Activated T-helper 2 cell treated with anti-CD3 and anti-CD28 coated beads, Interferon-gamma antibody, Interleukin-2, Interleukin-4, amounts not matched to agents 10 μg/mL and 5 μg/mL and 100 μg/mL, durations not matched to agents 14 hours and 24 hours and 36 hours (primary cell): ENCODE results near the gene CASP2. TPM values are rescaled to one million over a fixed set of nuclear protein-coding genes. Genes with fewer than 3 reads are reported as not detected.
A peak's percentile ranks its signal among the peaks of the same experiment; 100 is the strongest.
"Not testable (repeated sequence)": the region's sequence is repeated elsewhere in the genome, so short reads cannot be mapped to it uniquely, and the experiment has no call there.

Experiments used
- DNase-seq: peaks from one replicate; pipeline ENCODE4 v3.0.0; 2021; ENCODE audit warnings: low spot score
- H3K27ac Mint-ChIP-seq: one replicate; pipeline ENCODE4 v1.8.0; 2021; ENCODE audit warnings: mixed read lengths
- H3K27me3 Mint-ChIP-seq: one replicate; pipeline ENCODE4 v1.8.0; 2021; ENCODE audit warnings: low read depth, mixed read lengths
- H3K36me3 Mint-ChIP-seq: one replicate; pipeline ENCODE4 v1.8.0; 2021; ENCODE audit warnings: low read depth, mixed read lengths
- H3K4me1 Mint-ChIP-seq: one replicate; pipeline ENCODE4 v1.8.0; 2021; ENCODE audit warnings: low read depth, mixed read lengths
- H3K4me3 Mint-ChIP-seq: one replicate; pipeline ENCODE4 v1.8.0; 2021; ENCODE audit warnings: low read depth, mild to moderate bottlenecking, moderate library complexity, mixed read lengths
- H3K9me3 Mint-ChIP-seq: one replicate; pipeline ENCODE4 v1.8.0; 2021; ENCODE audit warnings: mixed read lengths
- intact Hi-C: fragments of 100-400 bp; cut with micrococcal nuclease; formaldehyde crosslinking; loops from one replicate; pipeline ENCODE4 v1.15.1; 2023
- total RNA-seq: library from RNA; stranded (reverse); gene quantifications from 2 replicates; pipeline ENCODE4 v1.2.3, GENCODE V29; 2022

CASP2 gene
- total RNA-seq, 1 donor from 2014 or later = 122 TPM

DNA sequence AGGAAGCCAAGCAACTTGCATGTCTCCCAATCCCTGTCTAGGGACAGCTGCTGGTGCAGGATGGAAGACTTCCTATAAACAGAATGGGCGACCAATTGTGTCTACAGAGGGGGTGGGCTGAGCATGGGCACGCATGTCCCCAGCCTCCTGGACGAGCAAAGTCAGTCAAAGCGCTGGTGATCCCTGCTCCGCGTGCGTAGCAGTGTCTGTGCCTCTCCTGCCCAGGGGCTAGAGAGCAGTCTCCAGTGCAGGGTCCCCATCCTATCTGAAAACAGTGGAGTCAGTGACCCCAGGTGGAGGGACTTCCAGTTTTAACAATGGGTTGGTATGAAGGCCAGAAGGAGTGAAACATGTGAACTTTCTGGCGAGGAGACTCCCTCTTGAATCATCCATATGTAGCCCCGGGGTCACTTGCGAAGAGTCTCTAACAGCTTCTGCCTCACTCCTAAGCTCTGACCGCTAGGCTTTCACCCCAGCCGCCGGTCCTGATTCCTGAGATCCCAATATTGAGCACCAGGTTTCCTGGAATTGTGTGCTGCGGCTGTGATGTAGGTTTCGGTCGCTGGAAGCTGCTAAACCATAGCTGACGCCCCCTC is 714 bp upstream of the CASP2 start:
- Mint-ChIP-seq H3K9me3 (peaks cover 12% of the 10 kb centered on the region), H3K4me3 (peak overlapping the region; percentile 95), H3K27ac (peak overlapping the region; percentile 86), H3K4me1 (peaks cover 47% of the 10 kb centered on the region), H3K27me3 (no peaks in the 10 kb centered on the region), H3K36me3 (peaks cover 45% of the 10 kb centered on the region)
- no peak for DNase-seq
- intact Hi-C loops = loop anchor here (5.0 to 10.0 kb wide), 3 partner anchors 75 to 573 kb away; partner anchors contain the start of gene FAM131B

DNA sequence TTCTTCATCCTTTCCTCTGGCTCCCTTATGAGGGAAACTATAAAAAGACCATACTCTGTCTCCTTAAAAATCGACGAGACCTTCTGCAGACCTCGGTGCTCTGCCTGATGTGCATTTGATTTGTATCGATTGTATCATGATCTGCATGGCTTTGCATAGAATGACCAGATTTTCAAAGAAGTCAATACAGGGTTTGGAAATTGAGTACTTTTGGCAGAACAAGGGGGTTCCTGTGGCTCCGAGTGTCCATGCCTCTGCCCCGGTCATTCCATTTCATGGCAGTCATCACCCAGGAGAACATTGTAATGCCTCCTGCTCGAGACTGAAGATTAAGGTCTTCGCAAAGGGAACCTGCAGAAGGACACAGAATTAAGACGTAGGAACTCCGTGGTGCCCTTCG is 685 bp downstream of the CASP2 start:
- peak overlapping the region; percentile 95 for H3K4me3 Mint-ChIP-seq
- peak overlapping the region; percentile 87 for H3K27ac Mint-ChIP-seq
- H3K27me3 Mint-ChIP-seq = no peaks in the 10 kb centered on the region
- H3K9me3 Mint-ChIP-seq = peaks cover 12% of the 10 kb centered on the region
- peaks cover 45% of the 10 kb centered on the region for H3K4me1 Mint-ChIP-seq
- DNase-seq = no peak
- intact Hi-C loops = loop anchor here (1.0 to 10.0 kb wide), 9 partner anchors 9 to 574 kb away; partner anchors contain the start of genes FAM131B, GSTK1 and ZYX
- peaks cover 57% of the 10 kb centered on the region for H3K36me3 Mint-ChIP-seq

DNA sequence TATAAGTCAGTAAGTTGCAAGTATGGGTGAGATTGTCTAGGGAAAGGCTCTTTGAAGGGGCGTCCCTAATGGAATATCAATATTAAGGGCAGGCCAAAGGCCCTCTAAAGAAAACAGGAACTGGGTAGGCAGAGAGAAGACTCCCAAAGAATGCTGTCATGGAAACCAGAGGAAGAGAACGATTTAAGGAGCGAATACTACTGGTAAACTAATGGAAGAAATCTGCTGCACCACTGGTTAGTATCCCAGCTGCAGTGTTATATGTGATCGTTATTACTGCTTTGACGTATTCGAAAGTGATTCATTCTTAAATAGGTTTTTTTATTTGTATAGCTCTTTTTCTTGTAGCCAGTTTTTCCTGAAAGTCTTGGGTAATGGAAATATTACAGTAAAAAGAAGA is 1.3 kb downstream of the CASP2 start:
- no peaks in the 10 kb centered on the region for H3K27me3 Mint-ChIP-seq
- no peak for DNase-seq
- peak overlapping the region; percentile 95 for H3K4me3 Mint-ChIP-seq
- intact Hi-C loops = loop anchor here (1.0 to 10.0 kb wide), 6 partner anchors 19 to 575 kb away; partner anchors contain the start of gene FAM131B
- peak overlapping the region; percentile 87 for H3K27ac Mint-ChIP-seq
- H3K9me3 Mint-ChIP-seq = peaks cover 12% of the 10 kb centered on the region
- peaks cover 45% of the 10 kb centered on the region for H3K4me1 Mint-ChIP-seq
- peaks cover 63% of the 10 kb centered on the region for H3K36me3 Mint-ChIP-seq

DNA sequence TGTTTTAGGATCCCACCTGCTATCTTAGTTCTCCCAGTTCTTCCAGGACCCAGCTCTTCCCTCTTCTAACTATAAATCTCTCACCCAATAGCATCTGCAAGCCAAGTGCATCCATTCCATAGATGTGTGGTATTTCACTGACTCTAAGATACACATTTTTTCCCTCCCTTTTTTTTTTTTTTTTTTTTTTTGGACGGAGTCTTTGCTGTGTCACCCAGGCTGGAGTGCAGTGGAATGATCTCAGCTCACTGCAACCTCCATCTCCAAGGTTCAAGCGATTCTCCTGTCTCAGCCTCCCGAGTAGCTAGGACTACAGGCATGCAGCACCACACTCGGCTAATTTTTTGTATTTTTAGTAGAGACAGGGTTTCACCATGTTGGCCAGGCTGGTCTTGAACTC is 1.7 kb downstream of the CASP2 start:
- intact Hi-C loops = loop anchor here (1.0 to 10.0 kb wide), 6 partner anchors 19 to 575 kb away; partner anchors contain the start of gene FAM131B
- H3K27me3 Mint-ChIP-seq, DNase-seq: not testable (repeated sequence)
- peaks cover 12% of the 10 kb centered on the region for H3K9me3 Mint-ChIP-seq
- H3K4me3 Mint-ChIP-seq = peak overlapping the region; percentile 95
- peaks cover 48% of the 10 kb centered on the region for H3K4me1 Mint-ChIP-seq
- H3K36me3 Mint-ChIP-seq = peaks cover 67% of the 10 kb centered on the region
- peak overlapping the region; percentile 87 for H3K27ac Mint-ChIP-seq

DNA sequence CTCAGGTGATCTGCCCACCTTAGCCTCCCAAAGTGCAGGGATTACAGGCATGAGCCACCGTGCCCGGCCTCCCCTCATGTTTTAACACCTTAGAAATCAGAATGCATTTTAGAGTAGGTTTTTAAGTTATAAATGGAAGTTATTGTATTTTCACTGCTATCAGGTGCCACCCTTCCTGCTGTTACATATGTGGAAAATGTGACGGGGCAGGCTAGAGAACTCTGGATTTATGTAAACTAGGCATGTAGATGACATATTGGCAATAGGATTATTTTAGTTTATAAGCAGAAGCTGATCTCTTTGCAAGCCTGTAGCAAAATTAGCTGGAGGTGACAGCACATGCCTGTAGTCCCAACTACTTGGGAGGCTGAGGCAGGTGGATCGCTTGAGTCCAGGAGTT is 2.1 kb downstream of the CASP2 start:
- Mint-ChIP-seq H3K4me1 (peaks cover 51% of the 10 kb centered on the region), H3K36me3 (peaks cover 71% of the 10 kb centered on the region), H3K4me3 (peak overlapping the region; percentile 95), H3K27me3 (no peaks in the 10 kb centered on the region), H3K27ac (peak overlapping the region; percentile 87), H3K9me3 (peaks cover 12% of the 10 kb centered on the region)
- no peak for DNase-seq
- intact Hi-C loops = no loop called here

DNA sequence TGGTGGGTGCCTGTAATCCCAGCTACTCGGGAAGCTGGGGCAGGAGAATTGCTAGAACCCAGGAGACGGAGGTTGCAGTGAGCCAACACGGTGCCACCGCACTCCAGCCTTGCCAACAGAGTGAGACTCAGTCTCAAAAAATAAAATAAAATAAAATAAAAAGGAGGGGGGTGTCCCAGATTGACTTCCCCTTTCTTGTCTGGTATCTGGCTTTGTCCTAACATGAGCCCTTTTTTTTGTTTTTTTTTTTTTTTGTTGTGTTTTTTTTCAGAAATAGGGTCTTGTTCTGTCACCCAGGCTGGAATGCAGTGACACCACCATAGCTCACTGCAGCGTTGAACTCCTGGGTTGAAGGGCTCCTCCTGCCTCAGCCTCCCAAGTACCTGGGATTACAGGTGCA is 4.7 kb downstream of the CASP2 start:
- Mint-ChIP-seq H3K36me3 (peaks cover 87% of the 10 kb centered on the region), H3K4me1 (peaks cover 56% of the 10 kb centered on the region), H3K27me3 (no peaks in the 10 kb centered on the region), H3K27ac (no peak overlapping the region), H3K4me3 (no peak overlapping the region), H3K9me3 (peaks cover 1% of the 10 kb centered on the region)
- intact Hi-C loops = no loop called here
- DNase-seq = no peak

DNA sequence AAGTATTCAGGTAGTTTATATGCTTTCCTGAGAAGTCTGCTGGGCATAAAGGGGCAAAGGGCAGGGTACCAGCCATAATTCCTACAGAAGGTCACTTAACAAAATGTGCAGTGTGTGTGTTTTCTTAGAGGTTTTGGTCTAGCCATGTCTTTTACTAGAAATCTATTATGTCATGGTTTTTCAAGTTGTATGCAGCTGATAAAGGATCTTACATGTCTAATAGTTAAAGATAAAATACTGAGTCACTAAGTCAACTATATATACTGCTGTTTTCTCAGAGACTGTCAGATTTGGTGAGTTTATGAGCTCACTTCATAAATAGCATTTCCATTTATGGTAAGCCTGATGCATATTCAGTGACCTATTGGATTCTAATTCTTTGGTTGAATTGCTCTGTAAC is 7.7 kb downstream of the CASP2 start:
- intact Hi-C loops = loop anchor here (2.0 kb wide), 1 partner anchor 33 kb away; the partner anchor contains the start of gene GSTK1
- Mint-ChIP-seq H3K27me3 (no peaks in the 10 kb centered on the region), H3K27ac (peak overlapping the region; percentile 64), H3K4me1 (peaks cover 64% of the 10 kb centered on the region), H3K36me3 (peaks cover 92% of the 10 kb centered on the region), H3K9me3 (no peaks in the 10 kb centered on the region), H3K4me3 (peak overlapping the region; percentile 1)
- DNase-seq = no peak

DNA sequence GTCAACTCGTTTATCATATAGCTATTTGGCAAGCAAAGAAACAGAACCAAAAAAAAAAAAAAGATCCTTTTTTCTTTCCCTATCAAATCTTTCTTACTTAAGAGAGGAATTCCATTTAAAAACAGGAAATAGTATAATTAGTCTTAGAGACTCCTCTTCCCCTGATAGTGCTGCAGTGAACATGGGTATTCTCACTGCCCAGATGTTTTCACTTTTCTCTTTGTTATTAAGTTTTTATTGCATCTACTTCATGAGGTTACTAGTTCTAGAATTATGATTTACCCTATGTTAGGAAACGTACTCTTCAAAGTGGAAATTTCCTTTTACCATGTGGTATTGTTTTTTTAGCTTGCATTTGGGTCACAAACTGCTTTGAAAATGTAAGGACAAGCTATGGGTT is 8.5 kb downstream of the CASP2 start:
- intact Hi-C loops = loop anchor here (2.0 kb wide), 1 partner anchor 34 kb away; the partner anchor contains the start of gene GSTK1
- H3K27ac Mint-ChIP-seq = peak overlapping the region; percentile 64
- peaks cover 93% of the 10 kb centered on the region for H3K36me3 Mint-ChIP-seq
- peak overlapping the region; percentile 3 for H3K4me3 Mint-ChIP-seq
- H3K4me1 Mint-ChIP-seq = peaks cover 65% of the 10 kb centered on the region
- no peaks in the 10 kb centered on the region for H3K27me3 Mint-ChIP-seq
- no peak for DNase-seq
- H3K9me3 Mint-ChIP-seq = no peaks in the 10 kb centered on the region

DNA sequence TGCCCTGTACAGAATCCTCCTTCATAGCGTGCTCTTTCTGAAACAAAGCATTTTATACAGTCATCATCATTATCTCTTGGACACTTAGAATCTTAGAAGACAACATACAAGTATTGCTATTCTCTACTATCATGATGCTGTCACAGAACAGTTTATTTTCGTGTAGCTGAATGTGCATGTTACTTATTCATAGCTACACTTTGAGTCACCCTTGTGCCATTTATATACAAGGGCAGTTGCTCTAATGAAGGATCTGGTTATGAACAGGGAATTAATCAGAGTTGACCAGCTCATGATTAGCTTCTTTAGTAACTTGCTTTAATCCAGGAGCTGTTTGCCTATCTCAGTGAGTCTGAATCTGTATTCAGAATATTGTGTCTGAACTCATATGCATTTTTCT is 11.2 kb downstream of the CASP2 start:
- Mint-ChIP-seq H3K27ac (peak overlapping the region; percentile 36), H3K27me3 (no peaks in the 10 kb centered on the region), H3K36me3 (peaks cover 93% of the 10 kb centered on the region), H3K4me1 (peaks cover 58% of the 10 kb centered on the region), H3K9me3 (no peaks in the 10 kb centered on the region), H3K4me3 (no peak overlapping the region)
- intact Hi-C loops = no loop called here
- DNase-seq = no peak

DNA sequence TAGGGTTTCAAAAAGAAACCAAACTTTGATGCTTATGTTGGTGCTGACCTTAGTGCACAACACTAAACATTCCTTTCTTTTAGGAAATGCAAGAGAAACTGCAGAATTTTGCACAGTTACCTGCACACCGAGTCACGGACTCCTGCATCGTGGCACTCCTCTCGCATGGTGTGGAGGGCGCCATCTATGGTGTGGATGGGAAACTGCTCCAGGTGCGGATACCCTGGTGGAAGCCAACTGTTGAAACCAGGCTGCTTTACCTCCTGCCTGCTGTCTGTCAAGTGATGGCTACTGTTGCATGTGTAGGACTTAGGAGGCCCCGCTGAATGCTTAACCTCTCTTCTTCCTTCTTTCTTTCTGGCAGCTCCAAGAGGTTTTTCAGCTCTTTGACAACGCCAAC is 11.7 kb downstream of the CASP2 start:
- no peaks in the 10 kb centered on the region for H3K27me3 Mint-ChIP-seq
- peak; percentile 35 for DNase-seq
- peaks cover 93% of the 10 kb centered on the region for H3K36me3 Mint-ChIP-seq
- no peaks in the 10 kb centered on the region for H3K9me3 Mint-ChIP-seq
- H3K4me1 Mint-ChIP-seq = peaks cover 58% of the 10 kb centered on the region
- H3K4me3 Mint-ChIP-seq = no peak overlapping the region
- intact Hi-C loops = loop anchor here (1.0 kb wide), 1 partner anchor 60 kb away; no protein-coding TSS in a partner anchor
- H3K27ac Mint-ChIP-seq = no peak overlapping the region

DNA sequence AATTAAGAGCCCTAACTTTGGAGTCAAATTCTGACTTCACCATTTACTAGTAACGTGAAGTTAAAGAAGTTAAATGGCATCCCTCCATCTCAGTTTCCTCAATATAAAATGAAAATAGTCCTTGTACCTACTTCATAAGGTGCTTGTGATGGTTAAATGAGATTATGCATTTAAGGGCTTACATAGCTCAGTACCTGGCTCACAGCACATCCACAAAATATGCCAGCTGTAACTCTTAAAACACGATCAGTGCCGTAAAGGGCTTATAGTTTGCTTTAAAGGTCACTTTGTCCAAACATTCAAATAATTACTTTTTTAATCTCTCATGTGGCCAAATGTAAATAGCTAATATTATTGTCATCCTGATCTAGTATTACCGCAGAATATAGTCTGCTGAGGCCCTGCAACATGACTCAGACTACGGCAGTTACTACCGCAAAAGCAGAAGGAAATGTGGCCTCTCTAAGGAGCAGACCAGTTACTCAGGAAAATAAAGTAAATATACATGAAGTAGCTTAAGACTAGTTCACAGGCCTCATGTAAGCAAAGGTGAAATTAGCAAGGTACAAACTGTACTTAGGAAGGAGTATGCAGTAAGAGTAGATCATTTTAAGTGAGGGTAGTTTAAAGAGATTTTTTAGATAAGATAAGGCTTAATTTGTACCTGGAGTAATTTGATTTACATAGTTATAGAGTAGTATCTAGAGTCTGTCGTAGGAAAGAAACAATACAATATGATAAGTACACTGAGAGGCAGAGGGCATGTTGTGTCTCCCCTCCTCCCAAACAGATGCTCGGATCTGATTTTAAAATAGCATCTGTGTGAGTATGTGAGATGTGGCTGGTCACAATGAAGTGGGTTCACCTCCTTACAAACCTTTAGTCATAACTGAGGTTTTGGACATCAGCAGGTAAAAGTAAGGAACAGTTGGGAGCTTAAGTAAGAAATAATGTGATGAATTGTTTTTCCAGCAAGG is 13.1 kb downstream of the CASP2 start:
- no peak for DNase-seq
- Mint-ChIP-seq H3K4me3 (no peak overlapping the region), H3K9me3 (no peaks in the 10 kb centered on the region), H3K36me3 (peaks cover 91% of the 10 kb centered on the region), H3K27ac (no peak overlapping the region), H3K4me1 (peaks cover 57% of the 10 kb centered on the region), H3K27me3 (no peaks in the 10 kb centered on the region)
- intact Hi-C loops = loop anchor here (1.0 kb wide), 1 partner anchor 61 kb away; no protein-coding TSS in a partner anchor

DNA sequence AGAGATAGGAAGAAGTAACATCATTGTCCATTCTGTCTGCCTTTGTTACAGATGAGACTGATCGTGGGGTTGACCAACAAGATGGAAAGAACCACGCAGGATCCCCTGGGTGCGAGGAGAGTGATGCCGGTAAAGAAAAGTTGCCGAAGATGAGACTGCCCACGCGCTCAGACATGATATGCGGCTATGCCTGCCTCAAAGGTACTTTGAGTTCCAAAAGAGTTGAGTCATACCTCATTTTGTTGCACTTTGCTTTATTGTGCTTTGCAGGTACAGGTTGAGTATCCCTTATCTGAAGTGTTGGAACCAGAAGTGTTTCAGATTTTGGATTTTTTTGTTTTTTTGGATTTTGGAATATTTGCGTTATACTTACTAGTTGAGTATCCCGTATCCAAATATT is 15.6 kb downstream of the CASP2 start:
- no peak overlapping the region for H3K27ac Mint-ChIP-seq
- H3K4me1 Mint-ChIP-seq = peaks cover 58% of the 10 kb centered on the region
- peaks cover 94% of the 10 kb centered on the region for H3K36me3 Mint-ChIP-seq
- peaks cover 5% of the 10 kb centered on the region for H3K9me3 Mint-ChIP-seq
- no peak for DNase-seq
- H3K27me3 Mint-ChIP-seq = no peaks in the 10 kb centered on the region
- intact Hi-C loops = no loop called here
- no peak overlapping the region for H3K4me3 Mint-ChIP-seq
